ENCODE data around the gene AKR1C3. TPM values are rescaled to one million over a fixed set of nuclear protein-coding genes. Genes with fewer than 3 reads are reported as not detected.
"Not testable (repeated sequence)": the region's sequence is repeated elsewhere in the genome, so short reads cannot be mapped to it uniquely, and the experiment has no call there.

The AKR1C3 gene
- total RNA-seq, 1 experiment from 2014 or later: 11.0 TPM

DNA sequence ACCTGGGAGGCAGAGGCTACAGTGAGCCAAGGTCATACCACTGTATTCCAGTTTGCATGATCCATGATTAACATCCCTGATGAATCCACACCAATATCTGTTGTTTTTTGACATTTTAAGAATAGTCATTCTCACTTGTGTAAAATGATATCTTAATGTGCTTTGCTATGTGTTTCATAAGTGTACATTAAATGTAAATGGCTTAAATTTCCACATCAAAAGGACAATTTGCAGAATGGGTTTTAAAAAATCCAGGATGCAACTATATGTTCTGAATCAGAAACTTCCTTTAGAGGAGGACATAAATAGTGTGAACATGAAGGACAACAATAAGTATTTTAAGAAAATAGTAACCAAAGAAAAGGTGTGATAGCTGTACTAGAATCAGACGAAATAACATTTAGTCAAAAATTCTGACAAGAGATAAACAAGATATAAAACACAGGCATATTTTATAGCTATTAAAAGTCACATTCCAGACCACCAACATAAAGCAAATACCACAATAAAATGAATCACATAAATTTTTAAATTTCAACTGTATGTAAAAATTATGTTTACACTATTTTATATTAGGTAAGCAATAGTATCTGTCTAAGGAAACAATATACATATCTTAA is 42.4 kb downstream of the AKR1C3 start:
- no peak for DNase-seq (ENCODE audit: low read depth)

- not testable (repeated sequence) for DNase-seq (ENCODE audit: low read depth)
Measured at GRCh38 chr10:5137699-5138098, 43.5 kb downstream of the AKR1C3 start.

- no peak for DNase-seq (ENCODE audit: low read depth)
Measured at GRCh38 chr10:5142199-5142598, 48.0 kb downstream of the AKR1C3 start.

- DNase-seq (ENCODE audit: low read depth): no peak
Measured at GRCh38 chr10:5143137-5143536, 48.9 kb downstream of the AKR1C3 start.

DNA sequence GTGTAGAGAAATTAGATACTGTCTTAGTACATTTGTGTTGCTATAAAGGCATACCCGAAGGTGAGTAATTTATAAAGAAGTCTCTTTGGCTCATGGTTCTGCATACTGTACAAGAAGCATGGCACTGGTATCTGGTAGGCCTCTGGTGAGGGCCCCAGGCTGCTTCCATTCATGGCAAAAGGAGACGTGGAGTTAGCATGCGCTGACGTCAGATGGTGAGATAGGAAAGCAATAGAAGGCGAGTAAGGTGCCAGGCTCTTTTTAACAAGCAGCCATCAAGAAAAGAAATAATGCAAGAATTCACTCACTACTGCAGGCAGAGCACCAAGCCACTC is 52.7 kb downstream of the AKR1C3 start:
- no peak for DNase-seq (ENCODE audit: low read depth)

GRCh38 chr10:5147255-5147980 is 53.2 kb downstream of the AKR1C3 start:
- no peak for DNase-seq (ENCODE audit: low read depth)

DNA sequence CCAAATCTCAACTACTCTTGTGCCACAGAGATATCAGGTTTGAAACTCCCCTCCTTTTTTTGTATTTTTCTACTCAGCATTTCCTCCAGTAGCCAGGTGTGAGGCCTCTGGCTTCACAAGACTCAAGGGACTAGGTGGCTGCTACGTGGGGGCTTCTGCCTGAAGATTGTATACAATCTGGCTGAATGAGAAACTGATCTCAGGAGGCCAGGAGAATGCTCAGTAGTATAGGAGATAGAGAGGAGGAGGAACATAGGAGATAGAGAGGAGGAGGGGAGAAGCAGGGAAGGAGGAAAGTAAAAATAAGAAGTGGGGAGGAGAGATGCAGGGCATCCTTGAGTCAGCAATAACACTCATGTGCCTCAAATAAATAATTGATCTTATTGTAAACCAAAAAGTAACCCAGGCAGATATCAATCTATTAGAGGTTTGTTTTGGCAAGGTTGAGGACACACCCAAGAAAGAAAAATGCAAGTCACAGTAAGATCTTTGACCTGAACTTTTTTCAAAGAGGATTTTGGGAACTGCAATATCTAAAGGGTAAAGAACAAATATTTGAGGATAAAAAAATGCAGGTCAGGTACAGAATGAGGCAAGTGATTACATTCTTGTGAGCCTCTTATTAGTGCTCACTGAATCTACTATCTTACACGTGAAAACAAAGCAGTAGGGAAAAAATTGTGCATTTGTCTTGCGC is 53.9 kb downstream of the AKR1C3 start:
- DNase-seq (ENCODE audit: low read depth): no peak

DNA sequence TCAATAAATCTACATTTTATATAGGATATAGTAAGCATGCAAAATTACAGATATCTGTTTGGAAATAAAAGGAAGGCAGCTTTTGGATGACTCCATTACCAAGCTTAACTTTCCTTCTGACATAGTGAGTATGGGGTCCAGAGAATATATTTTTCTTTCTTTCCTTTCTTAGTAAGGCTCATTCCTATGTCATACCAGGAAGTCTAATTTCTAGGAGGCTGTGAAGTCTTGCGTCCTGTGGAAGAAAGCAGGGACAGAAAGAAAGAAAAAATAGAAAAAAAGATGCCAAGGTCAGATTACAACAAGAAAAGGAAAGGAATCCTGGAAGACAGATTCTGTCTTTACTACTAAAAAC is 54.4 kb downstream of the AKR1C3 start:
- DNase-seq (ENCODE audit: low read depth): no peak

DNA sequence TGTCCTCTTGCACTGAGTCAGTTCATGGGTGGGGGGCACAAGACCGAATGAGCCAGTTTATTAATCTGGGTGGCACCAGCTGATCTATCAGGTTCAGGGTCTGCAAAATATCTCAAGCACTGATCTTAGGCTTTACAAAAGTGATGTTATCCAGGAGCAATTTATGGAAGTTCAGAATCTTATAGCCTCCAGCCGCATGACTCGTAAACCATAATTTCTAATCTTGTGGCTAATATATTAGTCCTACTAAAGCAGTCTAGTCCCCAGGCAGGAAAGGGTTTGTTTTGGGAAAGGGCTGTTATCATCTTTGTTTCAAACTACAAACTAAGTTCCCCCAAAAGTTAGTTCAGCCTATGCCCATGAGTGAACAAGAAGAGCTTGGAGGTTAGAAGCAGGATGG is 56.9 kb downstream of the AKR1C3 start:
- DNase-seq (ENCODE audit: low read depth): no peak

DNA sequence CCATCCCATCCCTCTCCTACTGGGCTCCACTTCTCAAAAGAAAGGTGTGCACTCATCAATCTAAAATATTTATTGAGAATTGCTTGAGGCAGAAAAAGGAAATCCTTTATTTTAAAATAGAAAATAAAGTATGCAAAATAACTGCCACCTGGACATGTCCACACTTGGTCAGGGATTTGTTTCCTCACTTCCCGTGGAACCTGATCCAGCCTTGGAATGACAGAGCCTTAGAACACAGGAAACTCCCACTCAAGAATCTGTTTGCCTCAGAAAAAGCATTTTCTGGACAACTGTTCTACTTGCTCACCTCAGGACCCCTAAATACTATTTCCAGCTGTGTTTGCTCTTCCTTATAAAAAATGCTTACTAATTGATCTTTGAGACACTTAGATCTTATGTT is 61.7 kb downstream of the AKR1C3 start:
- no peak for DNase-seq (ENCODE audit: low read depth)

Small RNAs within 50 kb of the gene (small RNA-seq; reads per million reads assigned to genes)
- gene RF00096: 0.27 reads per million, percentile 24 among the genes with 10 or more reads in this experiment

Other genes starting within 250 kb of the AKR1C3 start
- 3.1 and 3.9 TPM in 2 replicates for gene AKR1C1, start 131.0 kb upstream of the AKR1C3 start, total RNA-seq (2014; rRNA removed; shearing (Covaris generic))
- 1.5 and 2.0 TPM in 2 replicates for gene AKR1C2, start 90.6 kb upstream of the AKR1C3 start, total RNA-seq (2014; rRNA removed; shearing (Covaris generic))
- not detected in 2 replicates for gene AKR1C8, start 90.7 kb downstream of the AKR1C3 start, total RNA-seq (2014; rRNA removed; shearing (Covaris generic))
- gene AKR1C4, start 102.4 kb downstream of the AKR1C3 start, total RNA-seq (2014; rRNA removed; shearing (Covaris generic)): not detected in 2 replicates

Data from HT1080 (cell line).